NCI-H345 treated with DMSO at 0.1 percent for 48 hours (cell line): ENCODE measurements around the gene CCR9.

ENCODE experiments used
- DNase-seq: peaks from one replicate; lab custom pipeline; 2025; ENCODE audit not compliant: unreplicated experiment; lab: John Stamatoyannopoulos, UW

Gene CCR9

DNA sequence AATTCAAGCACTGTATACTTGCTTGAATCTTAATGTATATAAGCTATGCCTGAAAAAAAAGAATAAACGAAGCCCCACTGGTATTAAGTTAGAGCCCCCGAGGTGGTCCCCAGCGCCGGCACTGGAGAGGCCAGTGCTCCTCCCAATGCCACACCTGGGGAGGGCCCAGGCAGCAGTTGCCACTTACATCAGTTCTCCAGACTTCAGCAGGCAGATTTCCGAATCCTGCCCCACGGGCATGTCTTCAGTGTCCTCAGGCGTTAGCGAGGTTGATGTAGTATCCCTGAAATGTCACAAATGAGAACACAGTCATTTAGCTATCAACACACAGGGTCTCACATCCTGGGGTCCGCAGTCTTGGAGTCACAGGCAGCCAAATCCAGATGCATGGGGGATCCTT lies 49.9 kb downstream of the CCR9 start:
- DNase-seq: no peak

DNA sequence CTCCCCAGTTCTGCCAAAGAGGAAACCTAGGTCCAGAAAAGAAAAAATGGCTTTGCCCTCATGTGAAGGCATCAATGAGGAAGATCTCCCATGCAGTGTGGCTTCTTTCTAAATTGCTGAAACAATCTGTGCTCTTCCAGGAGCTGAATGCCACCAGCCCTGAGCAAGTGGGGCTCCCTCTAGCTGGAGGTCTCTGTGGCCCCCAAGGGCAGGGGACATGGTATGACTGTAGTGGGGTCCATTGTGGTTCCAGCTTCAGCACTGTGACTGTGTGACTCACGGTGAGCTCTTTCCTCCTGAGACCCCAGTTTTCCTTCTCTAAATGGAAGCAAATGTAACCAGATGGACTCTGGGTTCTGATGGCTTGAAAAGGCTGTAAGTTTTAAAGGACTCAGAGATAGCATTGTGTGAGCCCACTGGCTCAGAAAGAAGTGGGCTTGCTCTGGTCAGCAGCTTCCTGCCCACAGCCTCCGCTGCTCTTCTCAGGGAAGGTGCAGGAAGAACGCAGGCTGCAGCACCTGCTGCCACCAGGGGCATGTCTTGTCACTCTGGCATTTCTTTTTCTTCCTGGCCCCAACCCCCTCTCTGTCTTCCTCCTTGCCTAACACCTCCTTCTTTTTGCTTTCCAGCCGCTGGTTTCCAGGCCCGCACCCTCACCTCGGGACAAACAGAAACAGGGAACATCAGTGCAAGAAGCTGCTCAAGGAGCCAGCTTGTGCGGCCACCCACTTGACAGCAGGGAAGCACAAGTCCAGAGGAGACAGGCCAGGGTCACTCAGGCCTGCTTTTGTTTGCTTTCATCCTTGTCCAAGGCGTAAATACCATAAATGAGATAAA lies 51.1 kb downstream of the CCR9 start:
- no peak for DNase-seq

DNA sequence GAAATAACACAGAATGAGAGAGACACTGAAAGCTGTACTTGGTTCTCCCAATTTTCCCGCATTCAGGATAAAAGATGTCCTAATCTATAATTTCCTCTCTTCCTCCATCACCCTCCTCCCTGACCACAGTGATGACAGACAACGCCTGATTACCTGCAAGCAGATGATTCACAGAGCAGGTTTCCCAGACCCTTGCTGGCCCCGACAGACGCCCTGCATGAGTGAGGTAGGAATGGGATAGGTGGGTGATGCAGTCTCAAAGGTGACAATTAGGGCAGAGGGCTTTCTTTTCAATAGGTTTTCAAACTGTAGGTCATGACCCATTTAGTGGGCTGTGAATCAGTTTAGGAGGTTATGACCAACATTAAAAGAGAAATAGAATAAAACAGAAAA lies 51.7 kb downstream of the CCR9 start:
- no peak for DNase-seq

DNA sequence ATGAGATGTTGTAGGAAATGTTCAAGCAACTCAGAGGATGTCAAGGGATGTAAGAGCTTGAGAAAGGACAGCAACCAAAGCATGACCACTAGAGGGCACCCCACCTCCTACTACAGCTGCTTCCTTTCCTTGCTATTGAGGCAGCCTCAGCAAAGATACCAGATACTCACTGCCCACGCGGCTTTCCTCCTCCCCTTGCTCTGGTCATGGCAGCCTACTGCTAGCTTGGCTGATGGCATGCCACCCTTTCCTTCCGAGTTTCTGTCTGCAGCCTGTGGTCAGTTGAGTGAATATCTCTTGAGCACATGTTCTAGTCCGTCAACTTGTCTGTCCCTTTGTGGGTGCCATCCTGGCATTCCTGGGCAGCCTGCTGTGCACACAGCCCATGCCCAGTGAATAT lies 52.5 kb downstream of the CCR9 start:
- peak; percentile 44 for DNase-seq

DNA sequence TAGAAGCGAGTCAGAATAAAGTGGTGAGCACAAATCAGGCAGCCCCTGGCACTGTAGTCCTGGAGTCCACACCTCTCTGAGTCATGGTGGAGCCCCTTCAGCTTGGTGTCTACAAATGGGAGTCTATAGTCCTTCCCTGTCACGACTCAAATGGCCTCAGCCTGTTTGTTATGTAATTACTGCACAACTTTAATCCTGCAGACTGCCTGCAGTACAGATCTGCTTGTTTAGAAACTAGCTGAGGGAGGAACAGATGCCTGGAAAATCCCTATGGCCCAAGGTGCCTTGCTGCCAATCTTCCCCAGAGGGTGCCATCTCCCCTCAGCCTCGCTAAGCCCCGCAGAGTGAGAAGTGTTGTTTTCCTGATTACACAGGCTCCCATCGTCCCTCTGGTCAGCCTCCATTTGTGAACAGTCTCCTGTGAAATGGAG lies 53.0 kb downstream of the CCR9 start:
- no peak for DNase-seq

DNA sequence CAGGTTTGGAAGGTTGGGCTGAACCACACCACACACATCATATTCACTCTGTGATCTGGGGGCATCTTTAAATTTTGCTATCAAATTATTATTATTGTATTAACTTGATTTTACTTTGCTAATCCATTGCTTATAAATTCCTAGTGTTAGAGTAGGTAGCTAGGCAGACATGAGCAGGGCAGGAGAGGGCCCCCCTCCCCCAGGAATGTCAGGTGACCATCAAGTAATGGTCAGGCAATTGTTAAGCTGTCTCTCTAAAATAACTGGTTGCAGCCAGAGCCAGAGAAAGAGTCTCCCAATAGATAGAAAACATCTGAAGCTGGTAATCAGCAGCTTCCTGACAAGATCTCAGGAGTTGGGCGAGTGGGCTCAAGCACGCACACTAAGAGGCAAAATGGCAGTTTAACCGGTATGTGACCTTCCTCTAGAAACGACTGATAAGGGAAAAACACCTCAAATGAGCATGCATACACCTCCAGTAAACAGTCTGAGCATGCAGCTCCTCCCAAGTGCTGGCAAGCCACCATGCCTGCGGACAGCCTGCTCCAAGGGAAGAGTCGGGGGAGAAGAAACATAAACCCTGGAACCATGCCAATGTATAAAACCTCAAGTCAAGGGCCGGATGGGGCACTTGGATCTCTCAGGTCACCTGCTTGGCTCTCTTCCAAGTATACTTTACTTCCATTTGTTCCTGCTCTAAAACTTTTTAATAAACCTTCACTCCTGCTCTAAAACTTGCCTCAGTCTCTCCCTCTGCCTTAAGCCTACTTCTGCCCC lies 53.8 kb downstream of the CCR9 start:
- DNase-seq: no peak

DNA sequence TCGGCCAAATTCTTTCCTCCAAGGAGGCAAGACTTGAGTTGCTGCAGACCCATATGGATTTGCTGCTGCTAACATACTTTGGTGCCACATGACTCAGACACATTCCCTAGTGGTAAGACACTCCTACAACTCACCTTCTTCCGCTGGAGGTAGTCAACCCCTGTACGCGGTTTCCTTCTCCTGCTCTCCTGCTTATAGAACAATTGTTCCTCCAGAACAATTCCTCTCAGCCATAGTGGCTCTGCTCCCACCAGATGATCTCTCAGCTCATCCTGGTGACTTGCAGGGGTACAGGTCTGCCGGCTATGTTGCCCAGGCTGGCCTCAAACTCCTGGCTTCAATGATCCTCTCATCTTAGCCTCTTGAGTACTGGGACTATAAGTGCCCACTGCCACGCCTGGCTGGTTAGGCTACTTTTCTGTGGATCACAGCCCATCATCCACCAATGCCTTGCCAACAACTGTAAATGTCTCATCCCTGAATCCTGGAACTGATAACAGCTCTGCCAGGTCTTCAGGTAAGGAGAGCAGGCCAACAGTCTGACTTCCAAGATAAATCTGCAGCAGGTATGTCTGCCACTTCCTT lies 54.5 kb downstream of the CCR9 start:
- no peak for DNase-seq

DNA sequence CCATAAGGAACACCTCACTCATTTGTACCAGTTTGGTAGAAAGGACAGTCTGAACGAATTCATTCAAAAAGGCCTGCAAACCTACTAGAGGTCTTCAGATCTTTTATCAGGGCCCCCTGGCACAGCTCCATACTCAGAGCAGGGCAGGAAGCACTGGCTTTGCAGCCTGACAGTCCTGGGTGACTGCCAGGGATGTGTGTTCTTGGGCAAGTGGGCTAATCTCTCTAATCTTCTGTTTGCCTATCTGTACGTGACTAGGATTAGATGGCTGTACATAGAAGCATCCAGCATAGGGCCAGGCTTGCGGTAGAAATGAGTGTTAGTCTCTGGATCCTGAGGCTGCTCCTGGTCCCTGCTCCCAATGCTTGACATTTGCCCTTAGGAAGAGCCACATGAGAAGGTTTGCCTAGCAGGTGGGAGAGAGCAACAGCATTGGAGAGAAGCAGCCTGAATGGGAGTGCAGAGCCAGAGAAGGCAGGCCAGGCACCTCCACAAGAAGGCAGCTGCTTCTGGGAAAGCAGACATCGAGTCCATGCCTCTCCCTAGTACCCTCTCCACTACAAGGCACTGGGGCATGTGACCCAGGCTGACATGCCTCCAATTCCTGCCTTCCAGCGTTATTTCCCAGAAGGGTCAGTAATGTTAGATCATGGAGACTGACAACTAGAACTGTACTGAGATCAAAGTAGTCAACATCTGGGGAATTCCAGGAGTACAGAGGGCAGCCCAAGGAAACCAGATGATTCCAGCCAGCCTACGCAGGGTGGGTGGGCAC lies 55.9 kb downstream of the CCR9 start:
- DNase-seq: no peak

DNA sequence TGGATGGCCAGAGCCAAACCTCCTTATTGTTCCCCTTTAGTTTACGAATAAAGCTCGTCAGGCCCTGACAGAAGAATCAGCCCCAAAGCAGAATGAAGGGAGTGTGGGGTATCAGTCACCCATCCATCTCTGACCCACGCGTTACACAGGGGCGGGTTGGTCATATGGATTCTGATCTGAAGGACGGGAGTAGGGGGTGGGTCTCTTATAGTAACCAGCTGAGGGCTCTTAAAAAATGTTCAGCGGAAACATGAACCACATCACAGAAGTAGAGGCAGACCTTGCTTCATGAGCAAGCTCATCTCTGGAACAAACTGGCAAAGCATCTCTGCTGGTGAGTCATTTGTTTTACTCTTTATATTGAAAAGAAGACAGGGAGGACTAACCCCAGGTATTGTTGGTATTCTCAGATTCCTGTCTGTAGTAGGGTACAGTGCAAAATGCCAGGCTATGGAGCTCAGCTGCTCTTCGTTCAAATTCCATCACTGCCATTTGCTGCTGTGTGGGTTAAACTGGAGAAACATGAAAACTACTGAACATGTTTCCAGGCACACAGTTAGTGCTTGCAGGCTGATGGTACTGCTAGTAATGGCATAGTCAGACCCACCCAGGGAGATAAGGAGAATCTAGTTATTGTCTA lies 57.0 kb downstream of the CCR9 start, which contains the start of gene CXCR6:
Gene CXCR6, plus strand, starts transcription at position 258 of the 640 bp plus-strand sequence. CDS start 3,018 bp downstream, outside the sequence.
- no peak for DNase-seq

DNA sequence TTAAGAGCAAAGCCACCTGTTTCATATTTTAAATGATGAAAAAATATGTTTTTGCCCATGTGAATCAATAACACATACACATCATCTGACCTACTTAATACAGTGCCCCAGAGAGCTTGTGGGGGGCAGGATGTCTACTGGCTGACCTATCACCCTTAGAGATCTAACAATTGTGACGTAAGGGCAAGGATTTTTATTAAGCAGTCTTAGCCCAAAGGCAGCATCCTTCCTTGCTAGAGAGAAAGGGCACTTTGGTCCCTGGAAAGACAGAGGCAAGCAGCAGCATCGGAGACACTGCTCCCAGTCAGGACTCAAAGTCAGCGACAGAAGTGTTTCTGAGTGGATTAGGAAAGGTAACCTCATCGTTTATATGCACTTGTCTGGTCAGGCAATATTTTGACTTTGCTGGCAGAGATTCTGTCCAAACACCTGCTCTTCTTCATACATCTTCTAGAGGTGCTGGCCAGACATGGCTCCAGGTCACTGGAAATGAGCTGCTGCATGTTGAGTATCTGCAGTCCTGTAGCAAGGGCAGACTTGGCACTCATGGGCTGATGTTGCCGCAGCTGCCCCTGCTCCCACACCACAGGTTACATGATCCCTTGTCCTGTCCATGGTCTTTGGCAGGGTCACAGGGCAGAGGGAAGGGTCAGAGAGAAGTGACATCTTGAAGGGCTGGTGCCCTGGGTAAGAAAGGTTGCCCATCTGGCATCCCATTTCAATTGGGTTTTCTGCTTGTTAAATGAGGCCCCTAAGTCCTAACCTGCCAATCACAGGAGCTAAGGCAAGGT lies 58.7 kb downstream of the CCR9 start:
- DNase-seq: no peak

DNA sequence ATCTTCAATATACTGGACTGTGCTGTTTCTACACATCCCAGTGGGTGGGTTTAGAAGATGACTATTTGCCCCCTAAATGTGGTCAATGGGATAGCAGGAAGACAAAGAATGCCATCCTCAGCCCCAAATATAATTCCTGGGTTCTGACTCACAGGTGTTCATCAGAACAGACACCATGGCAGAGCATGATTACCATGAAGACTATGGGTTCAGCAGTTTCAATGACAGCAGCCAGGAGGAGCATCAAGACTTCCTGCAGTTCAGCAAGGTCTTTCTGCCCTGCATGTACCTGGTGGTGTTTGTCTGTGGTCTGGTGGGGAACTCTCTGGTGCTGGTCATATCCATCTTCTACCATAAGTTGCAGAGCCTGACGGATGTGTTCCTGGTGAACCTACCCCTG lies 60.0 kb downstream of the CCR9 start:
- DNase-seq: no peak

DNA sequence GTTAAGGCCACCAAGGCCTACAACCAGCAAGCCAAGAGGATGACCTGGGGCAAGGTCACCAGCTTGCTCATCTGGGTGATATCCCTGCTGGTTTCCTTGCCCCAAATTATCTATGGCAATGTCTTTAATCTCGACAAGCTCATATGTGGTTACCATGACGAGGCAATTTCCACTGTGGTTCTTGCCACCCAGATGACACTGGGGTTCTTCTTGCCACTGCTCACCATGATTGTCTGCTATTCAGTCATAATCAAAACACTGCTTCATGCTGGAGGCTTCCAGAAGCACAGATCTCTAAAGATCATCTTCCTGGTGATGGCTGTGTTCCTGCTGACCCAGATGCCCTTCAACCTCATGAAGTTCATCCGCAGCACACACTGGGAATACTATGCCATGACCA lies 60.5 kb downstream of the CCR9 start:
- no peak for DNase-seq

DNA sequence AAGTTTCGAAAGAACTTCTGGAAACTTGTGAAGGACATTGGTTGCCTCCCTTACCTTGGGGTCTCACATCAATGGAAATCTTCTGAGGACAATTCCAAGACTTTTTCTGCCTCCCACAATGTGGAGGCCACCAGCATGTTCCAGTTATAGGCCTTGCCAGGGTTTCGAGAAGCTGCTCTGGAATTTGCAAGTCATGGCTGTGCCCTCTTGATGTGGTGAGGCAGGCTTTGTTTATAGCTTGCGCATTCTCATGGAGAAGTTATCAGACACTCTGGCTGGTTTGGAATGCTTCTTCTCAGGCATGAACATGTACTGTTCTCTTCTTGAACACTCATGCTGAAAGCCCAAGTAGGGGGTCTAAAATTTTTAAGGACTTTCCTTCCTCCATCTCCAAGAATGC lies 61.0 kb downstream of the CCR9 start:
- DNase-seq: no peak

DNA sequence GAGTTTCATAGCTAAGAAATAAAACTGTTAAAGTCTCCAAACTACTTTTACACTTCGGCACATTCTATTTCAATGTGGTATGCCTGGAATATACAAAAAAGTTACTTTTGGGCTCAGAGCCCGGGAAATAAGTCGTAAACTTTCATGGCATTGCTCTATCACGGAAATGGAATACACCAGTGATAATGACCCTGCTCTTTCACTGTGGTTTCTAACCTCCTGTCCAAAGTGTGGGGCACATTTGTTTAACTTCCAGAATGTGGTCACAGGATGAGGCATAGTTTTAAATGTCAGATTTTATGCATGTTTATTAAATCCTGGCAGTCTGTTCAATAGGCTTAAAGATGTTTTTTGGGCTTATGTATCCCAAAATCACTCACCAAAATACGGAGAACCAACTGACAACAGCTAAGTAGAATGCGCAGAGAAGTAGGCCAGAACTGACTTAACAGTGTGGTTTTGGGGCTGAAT lies 62.0 kb downstream of the CCR9 start:
- no peak for DNase-seq

DNA sequence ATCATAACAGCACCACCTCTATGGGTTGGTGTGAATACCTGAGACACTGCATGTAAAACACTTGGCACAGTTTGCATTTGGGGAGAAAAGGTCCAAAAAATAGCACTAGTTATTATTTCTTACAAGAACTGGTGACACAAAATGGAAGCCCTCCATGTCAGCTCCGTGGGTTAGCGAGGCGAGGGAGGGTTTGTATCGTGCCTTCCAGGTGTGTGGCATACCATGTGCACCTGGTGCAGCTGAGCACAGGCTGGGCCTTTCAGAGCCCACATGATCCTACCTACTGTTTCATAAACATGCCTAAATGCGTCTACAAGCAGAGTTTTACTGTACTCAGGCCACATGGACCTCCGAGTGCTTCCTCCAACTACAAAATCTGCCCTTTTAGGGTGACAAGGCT lies 62.5 kb downstream of the CCR9 start:
- DNase-seq: no peak

DNA sequence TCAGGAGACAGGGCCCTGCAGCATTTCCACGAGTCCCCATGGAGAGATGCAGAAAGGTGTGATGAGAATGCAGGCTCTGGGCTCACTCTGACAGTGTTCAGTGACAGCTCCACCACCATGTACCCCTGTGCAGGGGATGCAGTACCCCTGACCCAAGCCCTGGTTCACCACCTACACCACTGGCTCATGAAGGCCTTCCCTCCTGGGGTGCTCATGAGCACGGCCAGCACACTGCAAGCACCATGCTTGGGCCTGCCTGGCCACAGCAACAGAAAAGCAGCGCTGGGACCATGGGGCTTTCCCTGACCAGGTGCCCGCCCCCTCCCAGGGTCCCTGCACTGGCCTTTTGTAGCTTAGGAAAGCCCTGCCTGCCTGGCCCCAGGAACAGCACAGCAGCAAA lies 63.1 kb downstream of the CCR9 start:
- DNase-seq: no peak

DNA sequence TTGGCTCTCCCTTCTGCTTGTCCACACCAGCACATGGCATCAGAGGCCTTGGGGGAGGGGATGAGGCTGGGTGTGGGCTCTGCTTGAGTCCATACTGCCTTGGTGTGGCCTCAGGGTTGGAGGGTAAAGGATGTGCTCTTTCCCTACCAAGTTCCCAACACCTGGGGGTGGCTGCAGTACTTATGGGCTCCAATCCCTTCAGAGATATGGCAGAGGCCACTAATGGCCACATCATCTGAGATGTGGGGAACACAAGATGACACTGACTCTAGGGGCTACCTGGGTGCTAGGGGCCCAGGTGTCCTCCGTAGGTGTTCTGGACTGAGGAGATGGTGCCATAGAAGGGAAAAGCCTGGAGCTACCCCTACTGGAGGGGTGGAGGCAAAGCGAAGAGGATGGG lies 63.8 kb downstream of the CCR9 start:
- DNase-seq: no peak

DNA sequence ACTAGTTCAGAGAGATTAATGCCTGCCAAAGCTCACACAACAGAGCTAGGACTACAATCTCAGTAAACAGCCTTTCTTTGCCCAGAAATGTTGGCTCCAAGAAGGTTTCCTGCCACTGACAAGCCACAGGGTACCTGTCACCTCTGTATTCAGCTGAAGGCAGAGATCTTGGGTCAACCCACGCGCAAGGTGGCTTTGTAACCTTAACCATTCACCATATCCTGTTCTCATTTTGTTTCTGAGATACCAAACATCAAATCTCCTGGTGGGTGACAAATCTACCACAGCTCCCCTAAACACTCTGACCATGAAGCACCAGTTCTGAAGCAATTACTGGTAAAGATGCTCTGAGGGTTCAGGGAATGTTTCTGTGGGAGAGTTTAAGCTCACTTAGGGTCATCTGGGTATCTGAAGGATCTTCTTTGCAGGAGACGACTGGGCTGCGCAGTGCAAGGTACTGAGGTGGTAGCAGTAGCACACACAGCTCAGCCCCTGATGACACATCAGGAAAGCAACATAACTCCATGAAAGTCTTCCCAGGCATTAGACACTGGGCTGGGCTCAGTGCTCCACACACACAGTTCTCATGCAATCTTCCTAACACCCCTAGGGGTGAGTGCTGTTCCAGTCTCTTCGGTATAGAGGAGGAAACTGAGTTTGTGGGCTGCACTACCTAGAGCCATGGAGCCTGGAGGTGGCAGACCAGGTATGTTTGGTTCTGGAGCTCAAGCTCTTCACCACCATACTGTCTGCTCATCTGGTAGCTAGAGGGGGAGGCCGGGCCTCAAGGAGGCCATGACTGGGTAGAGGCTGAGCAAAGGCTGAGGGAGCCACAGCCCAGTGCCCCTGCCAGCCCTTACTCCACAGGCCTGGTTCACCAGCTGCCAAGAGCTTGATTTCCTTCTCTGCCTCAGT lies 64.6 kb downstream of the CCR9 start:
- no peak for DNase-seq

DNA sequence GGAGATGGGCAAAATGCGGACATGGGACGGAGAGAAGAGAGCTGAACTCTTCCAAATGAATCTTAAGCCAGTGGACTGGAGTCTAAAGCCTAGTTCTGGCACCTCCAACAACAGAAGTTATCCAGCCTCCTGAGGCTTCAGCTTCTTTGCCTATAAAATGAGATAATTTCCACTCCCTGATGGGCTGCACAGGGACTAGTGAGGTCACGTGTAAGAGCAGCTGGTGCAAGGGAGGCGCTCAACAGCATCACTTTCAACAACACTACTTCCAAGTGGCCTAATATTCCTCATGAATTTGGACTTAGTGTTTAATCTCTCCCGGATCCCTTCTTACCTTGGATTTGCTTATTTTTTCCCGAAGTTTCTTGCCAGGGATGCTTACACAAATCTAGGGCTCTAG lies 65.6 kb downstream of the CCR9 start:
- DNase-seq: no peak
